Ecto neural progenitor cell (in vitro differentiated cells): ENCODE data around the gene DHRS9.
"Not testable (repeated sequence)": the region's sequence is repeated elsewhere in the genome, so short reads cannot be mapped to it uniquely, and the experiment has no call there.

ENCODE experiments used
- DNase-seq: peaks from one replicate; pipeline ENCODE4 v3.0.0-alpha.2; 2018; ENCODE audit warnings: low spot score

The DHRS9 gene

GRCh38 chr2:169095621-169096105, 26.3 kb downstream of the DHRS9 start:
- no peak for DNase-seq

- DNase-seq: no peak
Observed at GRCh38 chr2:169104848-169105247, 35.5 kb downstream of the DHRS9 start.

GRCh38 chr2:169105476-169105875, 36.1 kb downstream of the DHRS9 start:
- no peak for DNase-seq

GRCh38 chr2:169106134-169106533, 36.8 kb downstream of the DHRS9 start:
- no peak for DNase-seq

GRCh38 chr2:169106563-169107545, 37.5 kb downstream of the DHRS9 start:
- no peak for DNase-seq

GRCh38 chr2:169107645-169108044, 38.3 kb downstream of the DHRS9 start:
- no peak for DNase-seq

GRCh38 chr2:169108099-169108884, 38.9 kb downstream of the DHRS9 start:
- no peak for DNase-seq

GRCh38 chr2:169109502-169110409, 40.4 kb downstream of the DHRS9 start:
- peak; percentile 89 for DNase-seq

- no peak for DNase-seq
Observed at GRCh38 chr2:169110419-169110818, 41.1 kb downstream of the DHRS9 start.

- no peak for DNase-seq
Observed at GRCh38 chr2:169110916-169111315, 41.6 kb downstream of the DHRS9 start.

GRCh38 chr2:169112841-169113240, 43.5 kb downstream of the DHRS9 start:
- DNase-seq: no peak

- no peak for DNase-seq
Observed at GRCh38 chr2:169114056-169114455, 44.7 kb downstream of the DHRS9 start.

- no peak for DNase-seq
Observed at GRCh38 chr2:169116327-169116726, 47.0 kb downstream of the DHRS9 start.

- no peak for DNase-seq
Observed at GRCh38 chr2:169116993-169117392, 47.6 kb downstream of the DHRS9 start.

- no peak for DNase-seq
Observed at GRCh38 chr2:169118060-169118459, 48.7 kb downstream of the DHRS9 start.

GRCh38 chr2:169119123-169119760, 49.9 kb downstream of the DHRS9 start:
- DNase-seq: no peak

GRCh38 chr2:169119851-169120250, 50.5 kb downstream of the DHRS9 start:
- DNase-seq: no peak

GRCh38 chr2:169129703-169130243, 60.4 kb downstream of the DHRS9 start:
- no peak for DNase-seq

GRCh38 chr2:169131587-169132512, 62.5 kb downstream of the DHRS9 start:
- no peak for DNase-seq

- DNase-seq: not testable (repeated sequence)
Observed at GRCh38 chr2:169134272-169134671, 64.9 kb downstream of the DHRS9 start.
